ENCODE results near the gene PPARA.

DNA sequence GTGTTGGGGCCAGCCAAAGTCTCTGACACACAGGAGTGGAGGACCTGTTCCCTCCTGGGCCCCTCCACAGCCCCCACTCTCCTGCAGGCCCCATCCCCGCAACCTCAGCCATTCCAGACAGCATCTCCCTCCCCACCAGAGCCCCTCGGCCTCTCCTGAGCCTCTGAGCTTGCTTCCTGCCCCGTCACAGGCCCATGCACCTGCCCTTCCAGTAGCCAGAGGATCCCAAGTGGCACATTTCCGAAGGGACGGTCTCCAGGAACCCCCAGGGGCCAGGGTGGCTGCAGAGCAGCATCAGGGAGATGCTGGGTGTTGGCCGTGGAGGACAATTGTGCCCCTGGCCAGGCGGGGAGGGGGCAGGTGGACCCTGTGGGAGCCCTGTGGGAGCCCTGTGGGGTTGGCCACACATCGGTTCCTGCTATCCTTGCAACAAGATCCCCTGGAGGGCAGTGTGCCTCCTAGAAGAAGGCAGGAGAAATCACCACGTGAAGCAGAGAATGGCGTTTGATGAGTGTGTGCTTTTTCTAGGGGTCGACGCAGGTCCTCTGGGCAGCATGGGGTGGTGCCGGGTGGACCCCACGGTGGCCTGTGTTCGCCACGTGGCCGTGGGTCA, 45.3 kb upstream of the PPARA start:
- TF ChIP-seq, protein P1, sequence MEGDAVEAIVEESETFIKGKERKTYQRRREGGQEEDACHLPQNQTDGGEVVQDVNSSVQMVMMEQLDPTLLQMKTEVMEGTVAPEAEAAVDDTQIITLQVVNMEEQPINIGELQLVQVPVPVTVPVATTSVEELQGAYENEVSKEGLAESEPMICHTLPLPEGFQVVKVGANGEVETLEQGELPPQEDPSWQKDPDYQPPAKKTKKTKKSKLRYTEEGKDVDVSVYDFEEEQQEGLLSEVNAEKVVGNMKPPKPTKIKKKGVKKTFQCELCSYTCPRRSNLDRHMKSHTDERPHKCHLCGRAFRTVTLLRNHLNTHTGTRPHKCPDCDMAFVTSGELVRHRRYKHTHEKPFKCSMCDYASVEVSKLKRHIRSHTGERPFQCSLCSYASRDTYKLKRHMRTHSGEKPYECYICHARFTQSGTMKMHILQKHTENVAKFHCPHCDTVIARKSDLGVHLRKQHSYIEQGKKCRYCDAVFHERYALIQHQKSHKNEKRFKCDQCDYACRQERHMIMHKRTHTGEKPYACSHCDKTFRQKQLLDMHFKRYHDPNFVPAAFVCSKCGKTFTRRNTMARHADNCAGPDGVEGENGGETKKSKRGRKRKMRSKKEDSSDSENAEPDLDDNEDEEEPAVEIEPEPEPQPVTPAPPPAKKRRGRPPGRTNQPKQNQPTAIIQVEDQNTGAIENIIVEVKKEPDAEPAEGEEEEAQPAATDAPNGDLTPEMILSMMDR (conservative IDR thresholded peaks at IDR 0.05; ENCODE audit: low read depth in 2 of 2), result no peak
- TF ChIP-seq EZH2phosphoT487 (IDR thresholded peaks at IDR 0.05; ENCODE audit: unreplicated experiment) (no peak), POLR2AphosphoS5 (IDR thresholded peaks at IDR 0.05; ENCODE audit: low read depth) (no peak), CREB1 (CRISPR knock-in tag; IDR thresholded peaks at IDR 0.05; ENCODE audit: low read depth) (no peak), EZH2 (IDR thresholded peaks at IDR 0.05; ENCODE audit: low read depth, unreplicated experiment) (no peak)
- TF ChIP-seq, protein P2, sequence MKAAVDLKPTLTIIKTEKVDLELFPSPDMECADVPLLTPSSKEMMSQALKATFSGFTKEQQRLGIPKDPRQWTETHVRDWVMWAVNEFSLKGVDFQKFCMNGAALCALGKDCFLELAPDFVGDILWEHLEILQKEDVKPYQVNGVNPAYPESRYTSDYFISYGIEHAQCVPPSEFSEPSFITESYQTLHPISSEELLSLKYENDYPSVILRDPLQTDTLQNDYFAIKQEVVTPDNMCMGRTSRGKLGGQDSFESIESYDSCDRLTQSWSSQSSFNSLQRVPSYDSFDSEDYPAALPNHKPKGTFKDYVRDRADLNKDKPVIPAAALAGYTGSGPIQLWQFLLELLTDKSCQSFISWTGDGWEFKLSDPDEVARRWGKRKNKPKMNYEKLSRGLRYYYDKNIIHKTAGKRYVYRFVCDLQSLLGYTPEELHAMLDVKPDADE (IDR thresholded peaks at IDR 0.05), result no peak

Measured in GM23338 (cell line).